GM19372 (cell line): ENCODE measurements around the gene NTNG2.

ENCODE experiments used
- ATAC-seq: cut with Tn5 transposase; IDR thresholded peaks from one replicate; pipeline ENCODE4 v1.9.1; 2021; ENCODE audit warnings: mild to moderate bottlenecking, low read depth, moderate library complexity; ENCODE audit not compliant: unreplicated experiment

NTNG2 gene

DNA sequence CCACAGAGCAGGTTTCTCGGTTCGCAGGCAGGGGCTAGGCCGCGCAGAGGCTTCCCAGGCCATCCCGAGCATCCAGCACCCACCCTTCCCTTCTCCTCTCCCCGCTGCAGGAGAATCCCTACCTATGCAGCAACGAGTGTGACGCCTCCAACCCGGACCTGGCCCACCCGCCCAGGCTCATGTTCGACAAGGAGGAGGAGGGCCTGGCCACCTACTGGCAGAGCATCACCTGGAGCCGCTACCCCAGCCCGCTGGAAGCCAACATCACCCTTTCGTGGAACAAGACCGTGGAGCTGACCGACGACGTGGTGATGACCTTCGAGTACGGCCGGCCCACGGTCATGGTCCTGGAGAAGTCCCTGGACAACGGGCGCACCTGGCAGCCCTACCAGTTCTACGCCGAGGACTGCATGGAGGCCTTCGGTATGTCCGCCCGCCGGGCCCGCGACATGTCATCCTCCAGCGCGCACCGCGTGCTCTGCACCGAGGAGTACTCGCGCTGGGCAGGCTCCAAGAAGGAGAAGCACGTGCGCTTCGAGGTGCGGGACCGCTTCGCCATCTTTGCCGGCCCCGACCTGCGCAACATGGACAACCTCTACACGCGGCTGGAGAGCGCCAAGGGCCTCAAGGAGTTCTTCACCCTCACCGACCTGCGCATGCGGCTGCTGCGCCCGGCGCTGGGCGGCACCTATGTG is 36.1 kb downstream of the NTNG2 start:
- no peak for ATAC-seq

DNA sequence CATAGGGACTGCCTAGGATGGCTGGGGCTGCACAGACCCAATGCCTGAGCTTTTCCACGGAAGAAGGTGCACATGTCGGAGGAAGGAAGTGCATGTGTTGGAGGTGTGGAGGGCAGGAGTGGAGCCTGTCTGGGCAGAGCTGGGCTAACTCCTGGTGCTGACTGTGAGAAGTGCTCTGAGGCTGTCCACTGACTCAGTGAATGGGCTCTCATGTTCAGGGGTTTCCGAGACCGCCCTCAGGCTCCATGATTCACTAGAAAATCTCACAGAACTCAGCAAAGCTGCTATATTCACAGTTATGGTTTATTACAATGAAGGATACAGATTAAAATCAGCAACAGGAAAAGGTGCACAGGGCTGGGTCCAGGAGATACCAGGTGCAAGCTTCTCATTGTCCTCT is 37.2 kb downstream of the NTNG2 start:
- no peak for ATAC-seq

DNA sequence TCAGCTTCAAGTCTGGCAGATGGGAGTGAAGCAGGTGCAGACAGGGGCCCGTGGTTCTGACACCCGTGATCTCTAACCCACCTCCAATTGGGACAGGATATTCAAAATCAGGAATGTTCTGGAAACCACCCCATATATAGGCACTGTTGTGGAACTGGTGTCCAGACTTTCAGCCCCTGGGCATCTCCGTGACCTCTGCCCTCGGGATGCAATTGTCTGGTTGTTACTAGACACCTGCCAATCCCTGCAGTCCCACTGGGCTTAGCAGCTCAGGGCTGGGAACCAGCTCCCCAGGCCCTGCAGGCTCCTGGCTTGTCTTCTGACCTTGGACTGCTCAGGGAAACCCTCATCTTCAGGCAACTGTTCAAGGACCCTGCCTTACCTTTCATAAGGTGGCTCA is 38.8 kb downstream of the NTNG2 start:
- ATAC-seq: no peak

DNA sequence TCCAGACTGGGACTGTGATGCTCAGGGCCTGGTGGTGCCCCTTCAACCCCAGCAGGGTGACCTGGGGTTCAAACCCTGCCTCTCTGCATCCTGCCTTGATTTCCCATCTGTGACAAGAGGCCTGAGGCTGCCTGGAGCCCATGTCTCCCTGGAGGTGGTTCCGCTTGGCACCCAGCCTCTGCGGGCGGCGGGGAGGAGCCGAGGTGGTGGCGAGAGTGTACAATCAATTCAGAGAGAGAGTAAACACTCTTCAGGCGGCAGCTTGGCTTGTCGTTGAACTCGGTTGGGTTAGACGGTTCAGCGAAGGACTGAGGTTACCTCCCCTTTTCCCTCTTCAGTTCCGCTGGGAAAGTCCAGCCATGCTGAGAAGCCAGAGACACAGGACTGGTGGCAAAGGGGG is 39.3 kb downstream of the NTNG2 start:
- no peak for ATAC-seq

DNA sequence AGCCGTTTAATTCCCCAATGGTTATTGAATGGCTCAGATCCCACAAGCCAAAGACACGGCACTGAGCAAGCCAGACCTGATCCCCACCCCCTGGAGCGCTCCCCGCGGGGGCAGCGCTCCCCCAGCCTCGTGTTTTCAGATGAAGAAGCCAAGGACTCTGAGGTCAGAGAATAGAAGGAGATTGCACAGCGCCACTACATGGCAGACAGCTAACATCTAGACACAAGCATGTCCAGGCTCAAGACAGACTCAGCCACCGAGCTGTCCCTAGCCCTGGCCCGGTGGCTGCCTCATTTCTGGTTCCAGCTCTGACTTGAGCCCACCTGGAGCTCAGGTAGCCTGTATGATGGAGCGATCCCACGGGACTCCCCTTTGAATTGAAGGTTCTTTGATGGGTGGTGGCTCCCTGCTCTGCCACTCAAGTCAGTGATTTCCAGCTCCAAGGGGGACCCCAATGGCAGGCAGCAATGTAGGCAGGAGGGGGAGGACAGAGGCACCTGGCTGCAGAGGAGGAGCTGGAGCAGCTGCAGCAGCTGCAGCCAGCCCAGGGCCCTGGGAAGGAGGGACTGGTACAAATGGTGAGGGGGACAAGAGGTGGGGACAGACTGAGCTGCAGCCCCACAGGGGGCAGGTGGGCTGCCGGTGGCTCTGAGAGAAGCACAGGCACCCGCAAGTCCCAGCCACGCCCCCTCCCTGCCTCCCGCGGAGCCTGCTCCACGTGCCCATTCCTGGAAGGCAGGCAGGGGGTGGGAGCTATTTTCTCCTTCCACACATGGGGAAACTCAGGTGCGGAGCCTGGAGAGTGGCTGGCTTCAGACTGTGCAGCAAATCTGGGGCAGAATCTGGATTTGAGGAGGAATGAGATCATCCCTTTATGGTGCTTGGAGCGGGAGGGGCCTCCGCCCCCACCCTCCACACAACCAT is 40.2 kb downstream of the NTNG2 start:
- ATAC-seq: no peak

DNA sequence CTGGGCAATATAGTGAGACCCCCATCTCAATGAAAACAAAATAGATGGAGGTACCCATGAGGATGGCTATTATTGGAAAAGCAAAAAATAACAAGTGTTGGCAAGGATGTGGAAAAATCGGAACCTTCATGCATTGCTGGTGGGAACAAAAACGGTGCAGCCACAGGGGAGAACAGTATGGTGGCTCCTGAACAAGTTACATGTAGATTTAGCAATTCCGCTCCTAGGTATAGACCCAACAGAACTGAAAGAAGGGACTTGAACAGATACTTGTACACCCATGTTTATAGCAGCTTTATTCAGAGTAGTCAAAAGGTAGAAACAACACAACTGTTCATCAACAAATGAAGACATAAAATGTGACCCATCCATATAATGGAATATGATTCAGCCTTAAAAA is 43.0 kb downstream of the NTNG2 start:
- no peak for ATAC-seq

DNA sequence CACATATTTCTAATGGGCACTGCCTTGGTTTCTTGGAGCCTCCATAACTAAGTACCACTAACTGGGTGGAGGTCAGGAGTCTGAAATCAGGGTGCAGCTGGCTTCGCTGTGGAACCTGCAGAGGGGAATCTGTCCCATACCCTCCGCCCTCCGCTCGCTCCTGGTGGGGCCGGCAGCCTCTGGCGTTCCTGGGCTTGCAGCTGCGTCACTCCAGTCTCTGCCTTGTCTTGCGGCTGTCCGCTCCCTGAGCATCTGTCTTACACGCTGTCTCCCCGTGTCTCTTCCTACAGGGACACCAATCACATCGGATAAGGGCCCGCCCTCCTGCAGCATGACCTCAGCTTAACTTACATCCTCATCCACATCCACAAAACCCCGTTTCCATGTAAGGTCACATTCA is 45.4 kb downstream of the NTNG2 start:
- ATAC-seq: no peak

DNA sequence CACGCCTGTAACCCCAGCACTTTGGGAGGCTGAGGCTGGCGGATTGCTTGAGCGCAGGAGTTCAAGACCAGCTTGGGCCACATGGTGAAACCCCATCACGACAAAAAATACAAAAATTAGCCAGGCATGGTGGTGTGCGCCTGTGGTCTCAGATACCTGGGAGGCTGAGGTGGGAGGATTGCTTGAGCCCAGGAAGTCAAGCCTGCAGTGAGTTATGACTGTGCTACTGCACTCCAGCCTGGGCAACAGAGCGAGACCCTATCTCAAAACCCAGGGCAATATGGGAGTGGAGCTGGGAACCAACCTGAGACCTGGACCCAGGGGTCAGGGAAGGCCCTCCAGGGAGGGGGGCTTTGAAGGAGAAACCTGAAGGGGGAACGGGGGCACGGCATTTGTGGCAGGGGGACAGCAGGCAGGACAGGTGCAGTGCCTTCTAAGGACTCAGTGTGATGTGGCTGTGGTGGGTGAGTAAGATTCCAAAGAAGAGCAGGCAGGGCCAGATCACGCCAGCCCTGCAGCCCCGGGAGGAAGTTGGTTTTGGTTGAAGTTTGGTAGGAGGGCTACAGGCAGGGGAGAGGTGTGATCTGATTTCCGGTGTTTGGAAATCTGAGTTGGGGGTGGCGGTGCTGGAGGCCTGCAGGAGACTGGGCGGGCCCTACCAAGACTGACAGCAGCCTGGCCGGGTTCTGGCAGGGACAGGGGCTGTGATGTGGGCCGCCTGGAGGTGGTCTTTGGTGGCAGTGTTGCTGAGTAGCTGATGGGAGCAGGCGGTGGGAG is 46.2 kb downstream of the NTNG2 start:
- ATAC-seq: no peak

DNA sequence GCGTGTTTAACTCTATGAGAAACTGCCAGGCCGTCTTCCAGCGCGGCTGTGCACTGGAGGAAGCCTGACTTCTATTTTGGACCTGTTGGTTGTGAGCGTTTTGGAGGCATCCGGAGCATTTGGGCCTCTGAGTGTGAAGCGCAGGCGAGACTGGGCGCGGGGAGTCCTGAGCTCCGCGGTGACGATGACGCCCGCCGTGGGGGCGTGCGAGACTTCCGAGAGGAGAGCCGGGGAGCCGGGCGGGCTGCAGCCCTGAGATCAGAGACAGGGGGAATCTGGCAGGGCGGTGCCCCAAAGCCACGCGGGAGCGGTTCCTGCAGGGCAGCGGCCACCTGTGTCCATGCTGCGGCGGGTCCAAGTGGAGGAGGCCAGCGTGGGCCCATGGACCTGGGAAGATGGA is 47.4 kb downstream of the NTNG2 start:
- ATAC-seq: no peak

DNA sequence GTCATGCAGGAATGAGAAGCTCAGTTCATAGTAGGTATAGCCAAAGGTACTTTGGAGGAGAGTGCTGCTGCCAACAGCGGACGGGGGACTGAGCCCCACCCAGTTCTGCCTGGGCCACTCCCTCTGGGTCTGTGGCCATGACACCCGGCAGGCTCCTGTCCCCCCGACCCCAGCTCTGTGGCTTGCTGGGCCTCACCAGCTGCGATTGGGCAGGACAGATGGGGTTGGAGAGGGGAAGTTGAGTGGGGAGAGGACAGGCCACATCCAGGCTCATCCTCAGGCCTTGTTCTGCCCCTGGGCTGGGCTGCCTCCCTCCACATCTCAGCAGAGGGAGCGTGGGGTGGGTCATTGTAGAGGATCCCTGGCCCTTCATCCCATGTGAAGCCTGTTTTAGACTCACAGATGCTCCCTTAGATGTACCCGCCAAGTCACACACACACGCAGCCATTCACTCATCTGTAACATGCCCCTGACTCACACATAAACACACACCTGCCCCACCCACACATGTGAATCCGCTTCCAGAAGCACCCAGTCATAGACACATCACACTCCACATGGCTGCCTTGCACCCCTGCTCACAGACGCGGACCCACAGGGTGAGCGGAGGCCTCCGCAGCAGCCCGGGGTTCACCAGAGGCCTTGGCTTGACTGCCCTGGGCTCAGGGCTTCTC is 48.8 kb downstream of the NTNG2 start:
- no peak for ATAC-seq

DNA sequence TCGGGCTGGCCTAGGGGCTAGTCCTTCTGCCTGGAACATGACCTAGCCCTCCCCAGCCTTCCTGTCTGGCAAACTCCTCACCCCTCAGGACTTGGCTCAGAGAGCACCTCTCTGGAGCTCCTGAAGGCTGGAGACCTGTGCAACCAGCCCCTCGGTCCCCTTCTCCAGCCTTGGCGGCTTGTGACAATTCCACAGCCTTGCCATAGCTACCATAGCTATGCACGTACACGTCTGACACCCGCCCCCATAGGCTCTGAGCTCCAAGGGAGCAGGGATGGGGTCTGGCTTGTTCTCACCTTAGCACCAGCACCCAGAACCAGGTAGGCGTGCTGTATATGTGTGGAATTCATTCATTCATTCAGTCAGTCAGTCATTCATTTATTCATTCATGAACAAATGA is 49.7 kb downstream of the NTNG2 start:
- no peak for ATAC-seq

DNA sequence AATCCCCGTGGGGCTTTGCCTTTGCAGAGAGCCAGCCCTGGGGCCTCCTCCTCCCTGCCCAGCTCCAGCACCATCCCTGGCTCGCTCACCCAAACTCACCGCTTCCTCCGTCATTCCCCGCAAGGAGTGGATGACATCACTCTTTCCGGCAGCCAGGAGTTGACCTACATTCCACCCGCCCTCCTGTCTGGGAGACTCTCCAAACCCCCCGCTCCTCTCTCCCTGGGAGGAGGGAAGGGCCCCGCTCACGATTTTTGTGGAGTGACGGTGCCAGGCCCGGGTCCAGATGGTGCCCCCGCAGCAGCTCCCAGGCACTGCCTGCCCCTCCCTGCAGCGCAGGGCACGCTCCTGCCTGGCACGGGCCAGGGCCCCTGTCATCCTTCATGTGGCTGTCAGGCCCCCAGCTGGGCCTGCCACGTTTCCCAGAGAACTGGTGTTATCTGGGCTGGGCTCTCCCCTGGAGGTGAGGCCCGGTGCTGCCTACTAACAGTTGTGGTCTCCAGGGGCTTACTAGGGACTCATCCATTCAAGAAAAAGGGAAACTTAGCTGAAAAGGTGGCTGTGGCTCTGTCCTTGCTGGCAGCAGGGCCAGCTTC is 52.3 kb downstream of the NTNG2 start:
- no peak for ATAC-seq

DNA sequence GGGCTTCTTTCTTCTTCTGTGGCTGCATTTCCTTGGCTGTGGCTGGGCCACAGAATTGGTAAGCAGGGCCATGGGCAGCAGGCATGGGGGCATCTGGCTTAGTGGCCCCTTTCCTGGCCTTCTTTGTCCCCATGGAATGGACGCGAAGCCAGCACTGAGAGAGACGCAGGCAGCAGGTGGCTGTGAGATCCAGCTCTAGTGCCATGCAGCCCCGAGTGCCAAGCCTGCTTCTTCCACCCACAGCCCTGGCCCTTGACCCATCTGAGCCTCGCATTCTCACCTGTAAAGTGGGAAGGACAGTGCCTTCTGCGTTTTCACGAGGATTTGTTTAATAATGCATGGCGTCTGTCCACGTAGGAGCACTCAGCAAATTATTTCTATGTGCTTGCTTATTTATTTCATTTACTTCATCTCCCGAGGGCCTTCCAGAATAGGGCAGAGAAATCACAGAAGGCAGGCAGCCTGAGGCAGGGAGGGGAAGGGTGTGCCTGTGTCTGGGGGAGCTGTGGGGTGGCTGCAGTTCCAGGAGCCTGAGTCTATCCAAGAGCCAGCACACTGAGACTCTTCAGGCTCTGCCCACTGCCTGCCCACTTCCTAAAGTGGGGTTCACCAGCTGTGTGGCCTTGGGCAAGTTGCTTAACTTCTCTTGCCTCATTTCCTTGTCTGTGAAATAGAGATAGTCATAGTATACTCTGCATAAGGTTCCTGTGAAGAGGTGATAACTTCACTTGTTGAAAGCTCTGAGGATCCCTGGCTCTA is 55.2 kb downstream of the NTNG2 start:
- ATAC-seq: no peak

DNA sequence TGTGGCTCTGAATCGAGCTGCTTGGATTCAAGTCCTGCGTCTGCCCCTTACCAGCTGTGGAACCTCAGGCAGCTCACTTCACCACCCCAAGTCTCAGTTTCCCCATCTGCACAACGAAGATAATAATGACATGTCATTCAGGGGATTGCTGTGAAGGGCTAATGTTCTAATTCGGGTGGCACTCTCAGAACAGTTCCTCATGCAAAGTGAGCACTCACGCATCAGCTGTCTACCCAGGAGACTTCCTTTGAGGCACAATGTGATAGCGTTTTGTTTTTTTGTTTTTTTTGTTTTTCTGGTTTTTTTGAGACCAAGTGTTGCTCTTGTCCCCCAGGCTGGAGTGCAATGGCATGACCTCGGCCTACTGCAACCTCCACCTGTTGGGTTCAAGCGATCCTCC is 56.4 kb downstream of the NTNG2 start:
- no peak for ATAC-seq

DNA sequence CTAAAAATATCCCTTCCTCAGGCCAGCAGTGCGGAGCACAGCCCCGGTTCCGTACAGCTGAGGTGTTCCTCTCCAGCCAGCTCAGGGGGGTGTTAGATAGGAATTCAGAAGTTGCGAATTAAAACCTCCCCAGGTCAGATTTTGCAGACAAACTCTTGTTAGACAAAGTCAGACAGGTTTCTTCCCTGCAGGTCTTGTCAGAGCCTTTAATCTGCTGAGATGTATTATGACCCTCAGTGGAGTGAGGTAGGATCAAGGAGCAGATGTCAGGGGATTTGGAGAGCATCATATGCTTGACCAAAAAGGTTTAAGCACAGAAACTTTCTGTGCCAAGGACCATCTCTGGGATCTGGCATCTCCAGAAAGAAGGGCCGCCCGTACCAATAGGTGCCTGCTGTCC is 60.1 kb downstream of the NTNG2 start:
- ATAC-seq: no peak

DNA sequence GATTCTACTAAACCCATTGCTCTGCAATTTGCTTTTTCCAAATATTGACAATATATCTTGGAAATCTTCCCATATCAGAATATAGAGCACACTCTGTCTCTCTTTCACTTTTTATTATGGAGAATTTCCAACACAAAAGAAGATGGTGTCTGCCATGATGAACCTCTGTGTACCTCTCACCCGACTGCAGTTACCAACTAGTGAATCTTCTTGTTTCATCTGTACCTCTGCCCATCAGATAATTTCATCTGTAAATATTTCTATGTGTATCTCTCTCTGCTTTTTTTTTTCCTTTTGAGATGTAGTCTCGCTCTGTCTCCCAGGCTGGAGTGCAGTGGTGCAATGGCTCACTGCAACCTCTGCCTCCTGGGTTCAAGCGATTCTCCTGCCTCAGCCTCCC is 62.8 kb downstream of the NTNG2 start:
- ATAC-seq: no peak

DNA sequence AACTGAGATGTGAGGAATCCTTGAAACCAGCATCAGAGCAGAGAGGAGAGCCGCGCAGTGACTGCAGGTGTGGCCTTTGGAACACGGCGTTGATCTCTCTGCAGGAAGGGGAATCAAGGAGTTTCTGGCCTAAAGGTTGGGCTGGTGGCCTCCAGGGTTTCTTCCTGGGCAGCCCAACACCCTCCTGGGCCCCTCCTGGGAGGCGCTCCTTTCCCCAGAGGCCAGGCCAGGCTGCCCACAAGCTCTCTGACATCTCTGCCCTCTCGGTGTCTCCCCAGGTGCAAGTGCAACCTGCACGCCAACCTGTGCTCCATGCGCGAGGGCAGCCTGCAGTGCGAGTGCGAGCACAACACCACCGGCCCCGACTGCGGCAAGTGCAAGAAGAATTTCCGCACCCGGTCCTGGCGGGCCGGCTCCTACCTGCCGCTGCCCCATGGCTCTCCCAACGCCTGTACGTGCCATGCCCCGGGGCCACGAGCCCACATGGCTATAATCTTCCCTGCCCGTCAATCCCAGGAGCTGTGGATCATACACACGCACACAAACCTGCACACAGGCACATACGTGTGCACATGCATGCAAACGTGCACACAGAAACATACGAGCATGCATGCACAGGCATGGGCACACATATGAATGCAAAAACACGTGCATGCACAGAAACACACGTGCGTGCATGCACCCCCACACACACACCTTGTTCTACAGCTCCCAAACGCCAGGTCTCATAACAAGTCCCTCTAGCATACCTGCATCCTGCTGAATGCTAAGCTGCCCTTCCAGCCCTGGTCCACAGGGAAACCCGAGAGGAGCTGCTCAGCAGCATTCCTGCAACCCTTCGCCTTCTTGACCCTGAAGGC is 64.9 kb downstream of the NTNG2 start:
- ATAC-seq: no peak

DNA sequence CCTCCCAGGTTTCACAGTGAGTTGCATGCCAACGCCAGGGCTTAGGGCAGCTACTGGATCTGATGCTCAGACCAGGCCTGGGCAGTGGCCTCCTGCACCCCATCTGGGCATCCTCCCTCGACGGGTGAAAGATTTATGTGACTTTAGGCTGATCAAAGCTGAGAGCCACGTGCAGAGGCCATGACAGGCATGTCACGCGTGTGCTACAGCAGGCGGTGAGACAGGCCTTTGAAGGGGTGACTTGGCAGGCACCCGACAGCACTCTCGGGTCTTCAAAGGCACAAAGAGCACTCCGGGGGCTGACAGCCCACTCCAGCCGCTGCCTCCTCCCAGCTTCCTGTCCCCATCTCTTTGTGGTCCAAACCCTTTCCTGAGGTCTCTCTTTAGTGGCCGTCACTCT is 66.2 kb downstream of the NTNG2 start:
- no peak for ATAC-seq

DNA sequence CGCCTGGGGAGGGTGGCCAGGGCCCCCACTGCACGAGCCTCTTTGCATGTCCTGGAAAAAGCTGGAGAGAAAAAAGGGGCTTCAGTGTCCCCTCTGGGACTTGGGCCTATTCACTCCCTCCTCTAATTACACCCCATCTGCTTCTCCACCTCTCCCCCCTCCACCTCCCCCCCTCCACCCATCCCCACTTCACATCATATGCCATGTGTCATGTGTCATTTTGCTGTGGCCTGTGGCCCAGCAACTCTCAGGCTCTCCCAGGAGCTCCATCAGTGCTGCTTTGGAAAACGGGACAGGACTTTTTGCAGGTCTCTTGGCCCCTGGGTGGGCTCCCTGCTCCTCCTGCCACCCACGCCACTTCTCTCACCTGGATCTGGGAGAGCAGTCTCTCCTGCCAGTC is 68.7 kb downstream of the NTNG2 start:
- ATAC-seq: no peak
